ENCODE results near the gene WFS1. TPM values are rescaled to one million over a fixed set of nuclear protein-coding genes. Genes with fewer than 3 reads are reported as not detected.

WFS1 gene
- total RNA-seq, 1 experiment from 2014 or later: 0.89 TPM

GRCh38 chr4:6299875-6300274 is 30.2 kb downstream of the WFS1 start:
- H3K36me3 ChIP-seq (ENCODE audit: insufficient read depth, low read length): no peaks in the 10 kb centered on the region
- no peaks in the 10 kb centered on the region for H3K9me2 ChIP-seq (replicated peaks; ENCODE audit: insufficient read depth, low read length)
- no peak overlapping the region for H3K4me2 ChIP-seq (ENCODE audit: low read depth, low read length, poor library complexity, severe bottlenecking)
- H3K9ac ChIP-seq (ENCODE audit: low read length): no peak overlapping the region
- H3K79me2 ChIP-seq (ENCODE audit: low read length): no peaks in the 10 kb centered on the region
- no peaks in the 10 kb centered on the region for H3K4me1 ChIP-seq (ENCODE audit: low read length)
- H3K9me3 ChIP-seq (ENCODE audit: low read length): no peaks in the 10 kb centered on the region
- no peak overlapping the region for H3K4me3 ChIP-seq (ENCODE audit: low read length)
- H4K20me1 ChIP-seq (ENCODE audit: insufficient read depth, low read depth, low read length): no peaks in the 10 kb centered on the region
- no peak for DNase-seq
- H3K27ac ChIP-seq (ENCODE audit: low read length): no peak overlapping the region
- no peak overlapping the region for H2AFZ ChIP-seq (ENCODE audit: low read length)
- H3K27me3 ChIP-seq (ENCODE audit: low read length): no peaks in the 10 kb centered on the region

DNA sequence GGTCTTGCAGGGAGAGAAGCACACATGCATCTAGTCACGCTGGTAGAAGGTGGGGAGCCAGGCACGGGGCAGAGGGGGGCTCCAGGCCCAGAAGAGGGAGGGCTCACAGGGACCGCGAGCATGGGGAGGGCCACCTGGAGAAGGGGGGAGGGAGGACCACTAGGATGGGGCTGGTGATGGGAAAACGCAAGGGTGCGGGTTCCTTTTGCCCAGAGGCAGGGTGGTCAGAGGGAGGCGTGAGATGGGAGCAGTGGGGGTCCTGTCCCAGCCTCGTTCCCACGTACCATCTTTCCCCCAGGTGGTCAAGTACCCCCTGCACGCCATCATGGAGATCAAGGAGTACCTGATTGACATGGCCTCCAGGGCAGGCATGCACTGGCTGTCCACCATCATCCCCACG is 30.7 kb downstream of the WFS1 start:
- Histone ChIP-seq H3K9ac (ENCODE audit: low read length) (no peak overlapping the region), H3K9me3 (ENCODE audit: low read length) (no peaks in the 10 kb centered on the region), H2AFZ (ENCODE audit: low read length) (no peak overlapping the region), H3K4me3 (ENCODE audit: low read length) (no peak overlapping the region), H3K79me2 (ENCODE audit: low read length) (no peaks in the 10 kb centered on the region), H3K9me2 (replicated peaks; ENCODE audit: insufficient read depth, low read length) (no peaks in the 10 kb centered on the region), H3K4me1 (ENCODE audit: low read length) (no peaks in the 10 kb centered on the region), H3K4me2 (ENCODE audit: low read depth, low read length, poor library complexity, severe bottlenecking) (no peak overlapping the region), H3K27ac (ENCODE audit: low read length) (no peak overlapping the region), H3K27me3 (ENCODE audit: low read length) (no peaks in the 10 kb centered on the region), H3K36me3 (ENCODE audit: insufficient read depth, low read length) (no peaks in the 10 kb centered on the region), H4K20me1 (ENCODE audit: insufficient read depth, low read depth, low read length) (no peaks in the 10 kb centered on the region)
- no peak for DNase-seq

DNA sequence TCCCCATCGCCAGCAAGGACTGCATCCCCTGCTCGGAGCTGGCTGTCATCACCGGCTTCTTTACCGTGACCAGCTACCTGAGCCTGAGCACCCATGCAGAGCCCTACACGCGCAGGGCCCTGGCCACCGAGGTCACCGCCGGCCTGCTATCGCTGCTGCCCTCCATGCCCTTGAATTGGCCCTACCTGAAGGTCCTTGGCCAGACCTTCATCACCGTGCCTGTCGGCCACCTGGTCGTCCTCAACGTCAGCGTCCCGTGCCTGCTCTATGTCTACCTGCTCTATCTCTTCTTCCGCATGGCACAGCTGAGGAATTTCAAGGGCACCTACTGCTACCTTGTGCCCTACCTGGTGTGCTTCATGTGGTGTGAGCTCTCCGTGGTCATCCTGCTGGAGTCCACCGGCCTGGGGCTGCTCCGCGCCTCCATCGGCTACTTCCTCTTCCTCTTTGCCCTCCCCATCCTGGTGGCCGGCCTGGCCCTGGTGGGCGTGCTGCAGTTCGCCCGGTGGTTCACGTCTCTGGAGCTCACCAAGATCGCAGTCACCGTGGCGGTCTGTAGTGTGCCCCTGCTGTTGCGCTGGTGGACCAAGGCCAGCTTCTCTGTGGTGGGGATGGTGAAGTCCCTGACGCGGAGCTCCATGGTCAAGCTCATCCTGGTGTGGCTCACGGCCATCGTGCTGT is 31.5 kb downstream of the WFS1 start:
- Histone ChIP-seq H3K9me2 (replicated peaks; ENCODE audit: insufficient read depth, low read length) (no peaks in the 10 kb centered on the region), H3K36me3 (ENCODE audit: insufficient read depth, low read length) (no peaks in the 10 kb centered on the region), H3K27ac (ENCODE audit: low read length) (no peak overlapping the region), H3K9me3 (ENCODE audit: low read length) (no peaks in the 10 kb centered on the region), H3K4me2 (ENCODE audit: low read depth, low read length, poor library complexity, severe bottlenecking) (no peak overlapping the region), H3K27me3 (ENCODE audit: low read length) (no peaks in the 10 kb centered on the region), H3K79me2 (ENCODE audit: low read length) (no peaks in the 10 kb centered on the region), H3K4me3 (ENCODE audit: low read length) (no peak overlapping the region), H3K9ac (ENCODE audit: low read length) (no peak overlapping the region), H4K20me1 (ENCODE audit: insufficient read depth, low read depth, low read length) (no peaks in the 10 kb centered on the region), H2AFZ (ENCODE audit: low read length) (no peak overlapping the region), H3K4me1 (ENCODE audit: low read length) (no peaks in the 10 kb centered on the region)
- DNase-seq: no peak

DNA sequence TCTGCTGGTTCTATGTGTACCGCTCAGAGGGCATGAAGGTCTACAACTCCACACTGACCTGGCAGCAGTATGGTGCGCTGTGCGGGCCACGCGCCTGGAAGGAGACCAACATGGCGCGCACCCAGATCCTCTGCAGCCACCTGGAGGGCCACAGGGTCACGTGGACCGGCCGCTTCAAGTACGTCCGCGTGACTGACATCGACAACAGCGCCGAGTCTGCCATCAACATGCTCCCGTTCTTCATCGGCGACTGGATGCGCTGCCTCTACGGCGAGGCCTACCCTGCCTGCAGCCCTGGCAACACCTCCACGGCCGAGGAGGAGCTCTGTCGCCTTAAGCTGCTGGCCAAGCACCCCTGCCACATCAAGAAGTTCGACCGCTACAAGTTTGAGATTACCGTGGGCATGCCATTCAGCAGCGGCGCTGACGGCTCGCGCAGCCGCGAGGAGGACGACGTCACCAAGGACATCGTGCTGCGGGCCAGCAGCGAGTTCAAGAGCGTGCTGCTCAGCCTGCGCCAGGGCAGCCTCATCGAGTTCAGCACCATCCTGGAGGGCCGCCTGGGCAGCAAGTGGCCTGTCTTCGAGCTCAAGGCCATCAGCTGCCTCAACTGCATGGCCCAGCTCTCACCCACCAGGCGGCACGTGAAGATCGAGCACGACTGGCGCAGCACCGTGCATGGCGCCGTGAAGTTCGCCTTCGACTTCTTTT is 32.2 kb downstream of the WFS1 start:
- no peak overlapping the region for H3K4me2 ChIP-seq (ENCODE audit: low read depth, low read length, poor library complexity, severe bottlenecking)
- no peak overlapping the region for H3K9ac ChIP-seq (ENCODE audit: low read length)
- H3K27ac ChIP-seq (ENCODE audit: low read length): no peak overlapping the region
- no peaks in the 10 kb centered on the region for H4K20me1 ChIP-seq (ENCODE audit: insufficient read depth, low read depth, low read length)
- H3K4me3 ChIP-seq (ENCODE audit: low read length): no peak overlapping the region
- no peaks in the 10 kb centered on the region for H3K36me3 ChIP-seq (ENCODE audit: insufficient read depth, low read length)
- H2AFZ ChIP-seq (ENCODE audit: low read length): no peak overlapping the region
- no peaks in the 10 kb centered on the region for H3K79me2 ChIP-seq (ENCODE audit: low read length)
- no peaks in the 10 kb centered on the region for H3K9me3 ChIP-seq (ENCODE audit: low read length)
- no peaks in the 10 kb centered on the region for H3K4me1 ChIP-seq (ENCODE audit: low read length)
- no peaks in the 10 kb centered on the region for H3K27me3 ChIP-seq (ENCODE audit: low read length)
- DNase-seq: no peak
- H3K9me2 ChIP-seq (replicated peaks; ENCODE audit: insufficient read depth, low read length): no peaks in the 10 kb centered on the region

DNA sequence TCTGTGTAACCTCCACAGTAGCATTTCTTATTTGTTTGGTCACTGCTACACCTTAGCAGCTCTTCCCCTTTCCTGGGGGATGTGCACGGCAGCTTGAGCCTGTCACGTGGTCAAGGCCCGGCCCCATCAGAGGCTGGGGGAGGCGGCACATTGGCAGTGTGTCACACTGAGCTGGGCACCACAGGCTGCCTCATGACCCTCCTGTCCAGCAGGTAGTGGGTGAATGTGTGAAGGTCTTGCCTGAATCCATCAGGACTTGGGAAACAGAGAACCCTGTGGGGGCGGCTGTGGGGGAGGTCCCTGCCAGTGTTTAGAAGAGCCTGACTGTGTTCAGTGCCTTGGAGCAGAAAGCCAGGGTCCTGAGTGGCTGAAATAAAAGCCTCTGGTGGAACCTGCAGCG is 33.2 kb downstream of the WFS1 start:
- Histone ChIP-seq H2AFZ (ENCODE audit: low read length) (no peak overlapping the region), H3K27ac (ENCODE audit: low read length) (no peak overlapping the region), H3K4me1 (ENCODE audit: low read length) (no peaks in the 10 kb centered on the region), H4K20me1 (ENCODE audit: insufficient read depth, low read depth, low read length) (no peaks in the 10 kb centered on the region), H3K4me2 (ENCODE audit: low read depth, low read length, poor library complexity, severe bottlenecking) (no peak overlapping the region), H3K79me2 (ENCODE audit: low read length) (no peaks in the 10 kb centered on the region), H3K9me3 (ENCODE audit: low read length) (no peaks in the 10 kb centered on the region), H3K4me3 (ENCODE audit: low read length) (no peak overlapping the region), H3K36me3 (ENCODE audit: insufficient read depth, low read length) (no peaks in the 10 kb centered on the region), H3K9me2 (replicated peaks; ENCODE audit: insufficient read depth, low read length) (no peaks in the 10 kb centered on the region), H3K9ac (ENCODE audit: low read length) (no peak overlapping the region), H3K27me3 (ENCODE audit: low read length) (no peaks in the 10 kb centered on the region)
- no peak for DNase-seq

- Histone ChIP-seq H3K9me2 (replicated peaks; ENCODE audit: insufficient read depth, low read length) (no peaks in the 10 kb centered on the region), H3K4me2 (ENCODE audit: low read depth, low read length, poor library complexity, severe bottlenecking) (no peak overlapping the region)
Measured at GRCh38 chr4:6303943-6304342, 34.3 kb downstream of the WFS1 start.

DNA sequence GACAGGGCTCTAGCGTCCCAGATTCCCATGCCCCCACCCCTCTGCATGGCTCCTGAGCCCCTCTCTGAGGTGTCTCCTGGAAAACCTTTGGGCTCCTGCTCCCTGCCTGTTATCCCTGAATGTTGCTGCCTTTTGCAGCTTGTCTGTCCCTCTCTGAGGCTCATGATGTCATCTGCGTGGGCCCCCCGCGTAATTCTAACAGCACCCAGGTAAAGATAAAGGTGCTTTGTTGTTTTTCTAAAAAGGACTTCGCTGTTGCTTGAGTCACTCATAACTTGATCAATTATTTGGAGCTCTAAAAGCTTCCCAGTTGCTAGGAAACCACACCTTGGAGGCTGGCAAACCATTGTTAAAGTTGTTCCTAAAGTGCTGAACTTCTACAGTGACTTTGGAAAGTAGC is 36.6 kb downstream of the WFS1 start:
- Histone ChIP-seq H3K9me2 (replicated peaks; ENCODE audit: insufficient read depth, low read length) (no peaks in the 10 kb centered on the region), H3K27me3 (ENCODE audit: low read length) (no peaks in the 10 kb centered on the region), H3K9ac (ENCODE audit: low read length) (no peak overlapping the region), H3K4me2 (ENCODE audit: low read depth, low read length, poor library complexity, severe bottlenecking) (no peak overlapping the region), H3K79me2 (ENCODE audit: low read length) (no peaks in the 10 kb centered on the region), H3K4me1 (ENCODE audit: low read length) (no peaks in the 10 kb centered on the region), H3K9me3 (ENCODE audit: low read length) (no peaks in the 10 kb centered on the region), H2AFZ (ENCODE audit: low read length) (no peak overlapping the region), H3K27ac (ENCODE audit: low read length) (no peak overlapping the region), H3K36me3 (ENCODE audit: insufficient read depth, low read length) (no peaks in the 10 kb centered on the region), H3K4me3 (ENCODE audit: low read length) (no peak overlapping the region), H4K20me1 (ENCODE audit: insufficient read depth, low read depth, low read length) (no peaks in the 10 kb centered on the region)
- no peak for DNase-seq

More at GRCh38 chr4:6303943-6304342, 34.3 kb downstream of the WFS1 start:
- Histone ChIP-seq H3K36me3 (ENCODE audit: insufficient read depth, low read length) (no peaks in the 10 kb centered on the region), H3K9ac (ENCODE audit: low read length) (no peak overlapping the region), H3K4me3 (ENCODE audit: low read length) (no peak overlapping the region), H3K4me1 (ENCODE audit: low read length) (no peaks in the 10 kb centered on the region), H2AFZ (ENCODE audit: low read length) (no peak overlapping the region), H3K27ac (ENCODE audit: low read length) (no peak overlapping the region), H3K9me3 (ENCODE audit: low read length) (no peaks in the 10 kb centered on the region), H3K79me2 (ENCODE audit: low read length) (no peaks in the 10 kb centered on the region), H4K20me1 (ENCODE audit: insufficient read depth, low read depth, low read length) (no peaks in the 10 kb centered on the region), H3K27me3 (ENCODE audit: low read length) (no peaks in the 10 kb centered on the region)
- no peak for DNase-seq

DNA sequence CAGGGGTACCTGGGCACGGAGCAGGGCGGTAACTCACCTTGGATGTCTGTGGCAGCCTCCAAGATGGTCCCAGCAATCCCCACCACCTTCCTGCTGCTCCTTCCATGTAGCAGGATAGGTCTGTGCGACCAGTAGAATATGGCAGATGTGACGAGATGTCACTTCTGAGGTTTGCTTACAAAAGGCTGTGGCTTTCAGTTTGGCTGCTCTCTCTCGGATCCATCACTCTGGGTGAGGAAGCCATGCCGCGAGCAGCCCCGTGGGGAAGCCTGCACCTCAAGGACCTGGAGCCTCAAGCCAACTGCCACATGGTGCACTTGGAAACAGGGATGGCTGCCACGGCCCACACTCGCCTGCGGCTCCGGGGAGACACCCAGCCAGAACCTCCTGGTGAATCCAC is 37.6 kb downstream of the WFS1 start:
- no peaks in the 10 kb centered on the region for H3K4me1 ChIP-seq (ENCODE audit: low read length)
- no peak overlapping the region for H3K4me2 ChIP-seq (ENCODE audit: low read depth, low read length, poor library complexity, severe bottlenecking)

More for the DNA sequence above, 37.6 kb downstream of the WFS1 start:
- Histone ChIP-seq H3K9ac (ENCODE audit: low read length) (no peak overlapping the region), H2AFZ (ENCODE audit: low read length) (no peak overlapping the region), H3K36me3 (ENCODE audit: insufficient read depth, low read length) (no peaks in the 10 kb centered on the region), H4K20me1 (ENCODE audit: insufficient read depth, low read depth, low read length) (no peaks in the 10 kb centered on the region), H3K79me2 (ENCODE audit: low read length) (no peaks in the 10 kb centered on the region), H3K9me2 (replicated peaks; ENCODE audit: insufficient read depth, low read length) (no peaks in the 10 kb centered on the region), H3K4me3 (ENCODE audit: low read length) (no peak overlapping the region), H3K27me3 (ENCODE audit: low read length) (no peaks in the 10 kb centered on the region), H3K9me3 (ENCODE audit: low read length) (no peaks in the 10 kb centered on the region), H3K27ac (ENCODE audit: low read length) (no peak overlapping the region)
- DNase-seq: no peak

Measured in Karpas-422 (cell line).